Thoracic aorta (tissue), 2 donors: ENCODE results near the gene ATP2B2. TPM values are rescaled to one million over a fixed set of nuclear protein-coding genes. Genes with fewer than 3 reads are reported as not detected.

Source experiments
- ATAC-seq: fragments of 150-250 bp; one replicate; pipeline ENCODE4 v1.8.0; 2017; ENCODE audit warnings: low read depth; ENCODE audit not compliant: insufficient number of reproducible peaks, low FRiP score
- DNase-seq: peaks from one replicate; pipeline ENCODE4 v3.0.0-alpha.2; 2020; ENCODE audit warnings: low spot score
- H3K27ac ChIP-seq, 2 donors: fragments of 200-600 bp; sonication (generic); 1 replicate in 1 of 2; 2 replicates in 1 of 2; pipeline ENCODE4 v1.5.1; 2016; ENCODE audit warnings: mild to moderate bottlenecking in 2 of 2, moderate library complexity in 2 of 2
- H3K27me3 ChIP-seq: fragments of 200-600 bp; sonication (generic); replicated peaks from 2 replicates; pipeline ENCODE4 v1.6.0; 2016; ENCODE audit warnings: mild to moderate bottlenecking; ENCODE audit not compliant: insufficient read depth
- H3K36me3 ChIP-seq: fragments of 200-600 bp; sonication (generic); one replicate; pipeline ENCODE4 v1.5.1; 2016
- H3K4me1 ChIP-seq, 2 donors: fragments of 200-600 bp; sonication (generic); 1 replicate in 1 of 2; 2 replicates in 1 of 2; pipeline versions ENCODE4 v1.5.1 to v1.6.0; 2016; ENCODE audit warnings: low read depth in 2 of 2, mild to moderate bottlenecking in 1 of 2; ENCODE audit not compliant: control insufficient read depth in 1 of 2
- H3K4me3 ChIP-seq: fragments of 200-600 bp; sonication (generic); 2 replicates; pipeline ENCODE4 v1.5.1; 2016; ENCODE audit warnings: mild to moderate bottlenecking
- H3K9me3 ChIP-seq: fragments of 200-600 bp; sonication (generic); 2 replicates; pipeline ENCODE4 v1.5.1; 2016
- CTCF ChIP-seq: fragments of 200-600 bp; sonication (generic); IDR thresholded peaks from one replicate; pipeline ENCODE4 v1.5.1; 2019; ENCODE audit warnings: antibody characterized with exemption
- total RNA-seq, 2 donors: library from RNA; depleted of rRNA; stranded (reverse); fragments of >200 nt; gene quantifications; one replicate each; pipeline versions ENCODE4 v1.1.0 to v1.2.3, GENCODE V29; 2016

Gene ATP2B2
- total RNA-seq, 2 donors from 2014 or later, result not detected

GRCh38 chr3:10334042-10334441 lies 171.3 kb downstream of the ATP2B2 start:
- no peak for TF ChIP-seq CTCF
- Histone ChIP-seq H3K36me3 (no peaks in the 10 kb centered on the region), H3K27me3 (no peaks in the 10 kb centered on the region), H3K4me1 (no peaks in the 10 kb centered on the region), H3K4me3 (no peak overlapping the region), H3K27ac (no peak overlapping the region), H3K9me3 (no peaks in the 10 kb centered on the region)
- DNase-seq, result no peak
- no peak for ATAC-seq

- H3K4me3 ChIP-seq, result no peak overlapping the region
- H3K4me1 ChIP-seq, result no peaks in the 10 kb centered on the region
- ATAC-seq (no peak), DNase-seq (no peak)
- no peak overlapping the region for H3K27ac ChIP-seq
- H3K27me3 ChIP-seq, result no peaks in the 10 kb centered on the region
- no peaks in the 10 kb centered on the region for H3K9me3 ChIP-seq
- TF ChIP-seq CTCF, result no peak
- no peaks in the 10 kb centered on the region for H3K36me3 ChIP-seq
Measured at GRCh38 chr3:10333349-10333650, 172.1 kb downstream of the ATP2B2 start.

- no peaks in the 10 kb centered on the region for H3K27me3 ChIP-seq
- H3K36me3 ChIP-seq, result no peaks in the 10 kb centered on the region
- H3K4me3 ChIP-seq, result no peak overlapping the region
- no peak for TF ChIP-seq CTCF
- DNase-seq, result no peak
- H3K4me1 ChIP-seq, result no peaks in the 10 kb centered on the region
- H3K9me3 ChIP-seq, result no peaks in the 10 kb centered on the region
- no peak for ATAC-seq
- no peak overlapping the region for H3K27ac ChIP-seq
Measured at GRCh38 chr3:10332481-10333348, 172.7 kb downstream of the ATP2B2 start.

- Histone ChIP-seq H3K9me3 (no peaks in the 10 kb centered on the region), H3K36me3 (no peaks in the 10 kb centered on the region), H3K4me1 (no peaks in the 10 kb centered on the region), H3K4me3 (no peak overlapping the region), H3K27ac (no peak overlapping the region), H3K27me3 (no peaks in the 10 kb centered on the region)
- DNase-seq (no peak), ATAC-seq (no peak)
- TF ChIP-seq CTCF, result no peak
Measured at GRCh38 chr3:10331320-10331719, 174.1 kb downstream of the ATP2B2 start.

- ATAC-seq (no peak), DNase-seq (no peak)
- Histone ChIP-seq H3K27ac (no peak overlapping the region), H3K4me3 (no peak overlapping the region), H3K4me1 (no peaks in the 10 kb centered on the region), H3K27me3 (no peaks in the 10 kb centered on the region), H3K36me3 (no peaks in the 10 kb centered on the region), H3K9me3 (no peaks in the 10 kb centered on the region)
- no peak for TF ChIP-seq CTCF
Measured at GRCh38 chr3:10330319-10330718, 175.1 kb downstream of the ATP2B2 start.
